ENCODE results near the gene EXTL2. TPM values are rescaled to one million over a fixed set of nuclear protein-coding genes. Genes with fewer than 3 reads are reported as not detected.
"Not testable (repeated sequence)": the region's sequence is repeated elsewhere in the genome, so short reads cannot be mapped to it uniquely, and the experiment has no call there.

The EXTL2 gene
- total RNA-seq, 1 experiment from 2014 or later = 37.9 TPM

- H4K91ac ChIP-seq (ENCODE audit: insufficient read length, low read depth, low read length); H3K23me2 ChIP-seq (ENCODE audit: insufficient read length, low read depth, low read length, poor library complexity, severe bottlenecking); H3K27ac Mint-ChIP-seq; H3K18ac ChIP-seq (ENCODE audit: insufficient read length, low read depth, low read length); H3K4me2 ChIP-seq (ENCODE audit: insufficient read depth, insufficient read length, low read length); H3K56ac ChIP-seq (ENCODE audit: insufficient read length, low read depth, low read length); H3K4me3 Mint-ChIP-seq; H4K20me1 ChIP-seq (ENCODE audit: control insufficient read depth, insufficient read depth, insufficient read length); H3K27me3 Mint-ChIP-seq (ENCODE audit: low read depth); H3K9ac ChIP-seq (ENCODE audit: extremely low read depth, insufficient read length, low read length); H3K4me1 Mint-ChIP-seq; H2AFZ ChIP-seq (ENCODE audit: low read length); H3K27ac ChIP-seq (ENCODE audit: insufficient read length, low read depth, low read length); H4K8ac ChIP-seq (replicated peaks; ENCODE audit: insufficient read length, low read depth, low read length); H2BK5ac ChIP-seq (ENCODE audit: insufficient read length, low read length); H3K79me1 ChIP-seq (ENCODE audit: insufficient read depth, low read depth, low read length, poor library complexity, severe bottlenecking); H3K4me1 ChIP-seq (ENCODE audit: insufficient read depth, low read length); H2BK12ac ChIP-seq (ENCODE audit: insufficient read length, low read depth, low read length); H2AK5ac ChIP-seq (ENCODE audit: insufficient read length, low read length); H3K23ac ChIP-seq (ENCODE audit: insufficient read length, low read depth, low read length); H3K79me2 ChIP-seq (ENCODE audit: insufficient read depth, low read length); H3K14ac ChIP-seq (ENCODE audit: insufficient read depth, low read length); H2BK20ac ChIP-seq (ENCODE audit: low read depth, low read length, poor library complexity, severe bottlenecking); H4K5ac ChIP-seq (ENCODE audit: insufficient read length, low read depth, low read length); H3K27me3 ChIP-seq (ENCODE audit: insufficient read depth, low read length); H2BK15ac ChIP-seq (ENCODE audit: low read depth, low read length); H3K4ac ChIP-seq (ENCODE audit: low read depth, low read length); H2BK120ac ChIP-seq (ENCODE audit: low read depth, low read length, poor library complexity, severe bottlenecking); DNase-seq; H3T11ph ChIP-seq (ENCODE audit: low read length): not testable (repeated sequence)
- H3K36me3 Mint-ChIP-seq (ENCODE audit: insufficient read depth in 1 of 3, low read depth in 3 of 3) = peaks cover 46 to 62% (median 54%) of the 10 kb centered on the region in 3 experiments
- no CpG with 5 or more reads among the region's 1 CpG for WGBS (ENCODE audit: extremely low coverage, insufficient read length, low lambda C conversion rate)
- H3K9me3 Mint-ChIP-seq = peaks cover 34% of the 10 kb centered on the region in 2 experiments
- peaks cover 22% of the 10 kb centered on the region for H3K9me3 ChIP-seq (ENCODE audit: control insufficient read depth, low read depth, low read length)
Observed at GRCh38 chr1:100889007-100889406, 5.6 kb downstream of the EXTL2 start.
